Stimulated activated CD8-positive, alpha-beta memory T cell treated with anti-CD3 and anti-CD28 coated beads, Interleukin-4, amount 100 ng/mL, for 4 hours (primary cell): Measurements from ENCODE around the gene OLFML3.
"Not testable (repeated sequence)": the region's sequence is repeated elsewhere in the genome, so short reads cannot be mapped to it uniquely, and the experiment has no call there.

Experiments used
- DNase-seq, 2 donors: peaks; one replicate each; pipeline ENCODE4 v3.0.0-alpha.2; 2020; ENCODE audit warnings: low read depth in 2 of 2, low spot score in 1 of 2

The OLFML3 gene

DNA sequence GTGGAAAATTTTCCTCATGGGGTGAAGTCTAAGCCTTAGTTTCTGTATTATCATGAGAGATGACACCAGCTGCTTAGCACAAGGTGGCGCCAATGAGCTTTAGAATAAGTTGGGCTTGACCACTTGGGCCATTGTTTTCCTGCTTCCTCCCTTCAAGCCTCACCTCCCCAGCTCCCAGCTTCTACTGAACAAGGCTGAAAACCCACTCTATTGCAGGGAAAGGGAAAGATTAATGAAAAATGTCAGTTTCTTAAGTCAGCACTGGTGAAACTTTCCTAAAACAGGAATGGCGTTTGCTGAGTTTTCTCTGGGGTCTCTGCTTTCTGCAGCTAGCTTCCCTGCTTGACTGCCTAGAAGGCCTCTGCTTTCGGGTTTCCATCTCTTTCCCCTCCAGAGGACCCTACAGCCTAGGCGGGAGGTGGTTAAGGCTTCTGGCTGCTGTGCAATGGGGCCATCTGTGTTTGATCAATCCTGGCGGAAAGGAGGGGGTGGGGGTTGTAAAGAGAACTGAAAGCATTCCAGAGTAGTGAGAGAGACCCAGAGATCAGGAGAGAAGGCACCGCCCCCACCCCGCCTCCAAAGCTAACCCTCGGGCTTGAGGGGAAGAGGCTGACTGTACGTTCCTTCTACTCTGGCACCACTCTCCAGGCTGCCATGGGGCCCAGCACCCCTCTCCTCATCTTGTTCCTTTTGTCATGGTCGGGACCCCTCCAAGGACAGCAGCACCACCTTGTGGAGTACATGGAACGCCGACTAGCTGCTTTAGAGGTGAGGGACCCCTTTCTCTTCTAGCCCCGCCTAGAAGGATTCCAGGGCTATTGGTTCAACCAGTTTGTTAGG lies at the start of gene OLFML3:
TSS of gene OLFML3 (plus strand) at position 612 of the 840 bp plus-strand sequence. CDS start at position 655, 43 bp downstream.
- DNase-seq, result no peak

DNA sequence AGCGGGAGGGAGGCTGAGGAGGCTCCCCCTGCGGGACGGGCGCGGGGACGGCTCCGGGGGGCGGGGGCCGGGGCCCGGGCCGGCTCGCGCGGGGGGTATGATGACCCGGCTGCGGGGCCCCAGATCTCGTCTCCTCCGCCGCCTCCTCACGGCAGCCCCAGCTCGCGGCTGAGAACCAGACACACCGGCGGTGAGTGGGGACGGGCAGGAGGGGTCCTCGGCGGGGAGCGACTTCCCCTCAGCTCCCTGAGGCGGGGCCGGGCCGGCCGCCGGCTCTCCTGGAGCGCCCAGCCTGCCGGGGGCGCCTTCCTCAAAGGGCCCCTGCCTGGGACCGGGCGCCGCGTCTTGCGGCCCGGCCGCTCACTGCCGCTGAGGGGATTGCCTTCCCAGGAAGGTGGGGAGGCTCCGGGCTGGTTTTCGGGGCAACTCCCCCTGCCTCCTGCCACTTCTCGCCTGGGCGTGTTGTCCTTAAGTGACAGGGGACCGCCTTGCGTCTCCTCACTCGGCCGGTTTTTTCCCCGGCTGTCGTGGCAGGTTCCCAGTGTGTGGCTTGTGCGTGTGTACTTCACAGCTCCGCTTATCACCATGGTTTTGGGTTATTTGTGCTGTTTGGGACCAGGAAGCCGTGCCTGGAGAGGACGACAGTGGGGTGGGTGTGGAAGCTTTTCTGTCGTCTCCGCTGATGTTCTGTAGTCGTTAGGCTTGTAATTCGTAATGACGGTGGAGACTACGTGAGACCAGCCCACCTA lies 49.4 kb upstream of the OLFML3 start:
- DNase-seq, result peak; percentile 20 to 48

GRCh38 chr1:113930499-113931161 lies 48.6 kb upstream of the OLFML3 start:
- DNase-seq, result peak; percentile 24 to 36

DNA sequence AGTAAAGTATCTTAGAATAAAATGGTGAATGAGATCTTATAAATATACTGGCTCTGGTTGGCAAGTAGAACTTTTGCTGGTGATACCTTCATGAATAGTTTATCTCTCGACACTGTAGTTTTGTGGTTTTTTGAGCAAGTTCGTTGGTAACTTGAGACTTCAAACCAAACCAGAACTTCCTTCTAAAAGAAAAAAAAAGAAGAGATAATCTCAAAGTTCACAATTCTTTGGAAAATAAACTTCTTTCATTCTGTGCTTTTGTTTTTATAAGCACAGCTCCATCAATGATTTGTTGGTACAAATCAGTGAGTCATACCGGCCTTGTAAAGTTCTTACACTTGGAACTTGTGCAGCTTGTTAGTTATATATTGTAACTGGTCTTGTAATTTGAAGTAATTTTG lies 47.8 kb upstream of the OLFML3 start:
- no peak for DNase-seq

GRCh38 chr1:113934006-113934405 lies 45.3 kb upstream of the OLFML3 start:
- no peak for DNase-seq

GRCh38 chr1:113934511-113935055 lies 44.7 kb upstream of the OLFML3 start:
- no peak for DNase-seq

DNA sequence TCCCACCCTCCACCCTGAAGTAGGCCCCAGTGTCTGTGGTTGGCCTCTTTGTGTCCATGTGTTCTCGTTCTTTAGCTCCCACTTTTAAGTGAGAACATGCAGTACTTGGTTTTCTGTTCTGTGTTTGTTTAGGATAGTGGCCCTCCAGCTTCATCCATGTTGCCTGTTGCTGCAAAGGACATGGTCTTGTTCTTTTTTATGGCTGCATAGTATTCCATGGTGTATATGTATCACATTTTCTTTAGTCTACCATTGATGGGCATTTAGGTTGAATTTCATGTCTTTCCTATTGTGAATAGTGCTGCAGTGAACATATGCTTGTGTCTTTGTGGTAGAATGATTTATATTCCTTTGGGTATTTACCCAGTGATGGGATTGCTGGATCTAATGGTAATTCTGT lies 44.1 kb upstream of the OLFML3 start:
- DNase-seq, result no peak

GRCh38 chr1:113935970-113936369 lies 43.3 kb upstream of the OLFML3 start:
- DNase-seq, result no peak

DNA sequence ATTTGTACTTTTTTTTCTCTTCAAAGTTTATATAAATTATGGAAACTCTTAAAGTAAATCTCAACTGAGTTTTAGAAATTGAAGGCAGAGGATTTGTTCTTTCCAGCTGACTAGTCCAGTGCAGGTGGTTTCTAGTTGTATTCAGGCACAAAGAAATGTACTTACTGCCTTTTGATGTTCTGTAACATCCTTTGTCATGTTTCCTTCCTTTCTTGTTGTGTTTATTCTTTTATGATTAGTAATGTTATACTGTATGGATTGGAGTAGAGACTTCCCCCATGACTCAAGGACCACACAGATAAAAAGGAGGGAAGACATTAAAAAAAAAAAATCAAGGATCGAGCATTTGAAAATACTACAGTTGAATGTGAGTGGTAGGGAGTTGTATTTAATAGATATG lies 42.1 kb upstream of the OLFML3 start:
- DNase-seq, result no peak

DNA sequence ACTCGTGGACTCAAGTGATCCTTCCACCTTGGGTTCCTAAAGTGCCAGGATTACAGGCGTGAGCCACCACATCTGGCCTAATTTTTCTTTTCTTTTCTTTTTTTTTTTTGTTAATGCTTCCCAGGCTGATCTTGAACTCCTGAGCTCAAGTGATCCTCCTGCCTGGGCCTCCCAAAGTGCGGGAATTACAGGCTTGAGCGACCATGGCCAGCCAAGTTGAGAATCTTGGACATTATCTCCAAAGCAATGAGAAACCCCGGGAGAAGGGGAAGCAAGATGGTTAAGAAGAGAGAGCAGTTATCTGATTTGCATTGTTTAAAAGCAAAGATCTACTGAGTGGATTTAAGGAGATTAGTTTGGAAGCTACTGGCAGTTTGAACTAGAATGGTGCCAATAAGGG lies 41.1 kb upstream of the OLFML3 start:
- DNase-seq, result no peak

GRCh38 chr1:113940365-113941244 lies 38.7 kb upstream of the OLFML3 start:
- DNase-seq, result peak in 1 of 2 donors; percentile 14

- DNase-seq, result no peak
Observed at GRCh38 chr1:113941245-113941559, 38.1 kb upstream of the OLFML3 start.

- no peak for DNase-seq
Observed at GRCh38 chr1:113942527-113942926, 36.7 kb upstream of the OLFML3 start.

GRCh38 chr1:113943028-113943811 lies 36.1 kb upstream of the OLFML3 start:
- DNase-seq, result no peak

- DNase-seq, result no peak
Observed at GRCh38 chr1:113945329-113945728, 33.9 kb upstream of the OLFML3 start.

DNA sequence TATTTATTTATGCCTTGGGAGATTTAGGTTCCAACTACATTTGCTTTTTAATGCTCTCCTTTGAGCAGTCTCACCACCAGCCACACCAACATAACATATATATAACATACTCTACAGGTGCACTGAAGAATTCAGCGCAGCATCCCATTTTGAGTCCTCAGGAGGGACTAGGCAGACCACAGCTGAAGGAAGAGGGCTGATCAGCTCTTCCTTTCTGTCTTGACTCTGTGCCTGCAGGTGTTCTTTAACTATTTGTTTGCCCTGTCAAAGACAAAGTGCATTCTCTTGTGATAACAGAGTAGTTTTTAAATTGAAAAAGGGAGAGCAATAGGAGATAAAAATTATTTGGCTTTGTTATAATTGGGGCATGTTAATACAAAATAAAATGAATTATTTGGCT lies 33.2 kb upstream of the OLFML3 start:
- no peak for DNase-seq

DNA sequence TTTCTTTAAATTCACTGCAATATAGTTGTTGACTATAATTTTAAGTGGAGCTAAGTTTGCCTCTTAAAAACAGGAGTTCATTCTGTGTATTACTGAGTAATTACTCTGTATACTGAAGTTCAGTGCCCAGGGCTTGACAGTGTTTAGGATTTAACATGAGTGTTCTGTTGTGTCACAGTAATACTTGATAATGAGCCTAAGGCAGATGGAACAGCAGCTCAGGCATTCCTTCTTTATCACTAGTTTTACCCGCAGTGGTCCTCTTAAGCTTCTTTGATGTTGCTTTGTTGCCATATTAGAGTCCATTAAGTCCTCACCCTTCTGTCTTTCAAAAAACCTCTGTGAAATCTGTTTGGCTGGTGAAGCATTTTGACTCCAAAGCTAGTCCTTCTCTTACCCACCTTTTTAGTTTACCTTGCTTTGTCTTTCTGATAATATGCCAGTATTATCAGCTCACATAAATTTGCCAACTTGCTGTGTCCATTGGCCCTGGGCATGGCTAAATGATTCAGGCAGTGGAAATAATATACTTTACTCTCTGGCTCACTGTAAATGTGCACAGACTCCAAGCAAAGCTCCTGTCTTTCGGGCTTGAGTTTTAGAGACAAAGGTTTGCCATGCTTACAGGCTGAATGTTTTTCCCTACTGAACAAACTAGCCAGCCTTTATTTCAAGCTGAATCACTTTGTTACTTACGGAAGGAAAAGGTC lies 32.4 kb upstream of the OLFML3 start:
- DNase-seq, result no peak

- no peak for DNase-seq
Observed at GRCh38 chr1:113947388-113948107, 31.7 kb upstream of the OLFML3 start.

- DNase-seq, result not testable (repeated sequence)
Observed at GRCh38 chr1:113948151-113948550, 31.1 kb upstream of the OLFML3 start.
